Right atrium auricular region (tissue), 2 donors: ENCODE data around the gene SIDT2. TPM values are rescaled to one million over a fixed set of nuclear protein-coding genes. Genes with fewer than 3 reads are reported as not detected.

Source experiments
- DNase-seq: peaks from one replicate; pipeline ENCODE4 v3.0.0-alpha.2; 2019; ENCODE audit warnings: low spot score
- H3K27ac ChIP-seq, 2 donors: fragments of 200-600 bp; sonication (generic); 1 replicate in 1 of 2; 2 replicates in 1 of 2; pipeline ENCODE4 v1.5.1; 2016 to 2019
- H3K27me3 ChIP-seq, 2 donors: fragments of 200-600 bp; sonication (generic); one replicate each; pipeline versions ENCODE4 v1.5.1 to v1.6.0; 2017 to 2019
- H3K36me3 ChIP-seq: fragments of 200-600 bp; sonication (generic); one replicate; pipeline ENCODE4 v1.5.1; 2016
- H3K4me1 ChIP-seq, 2 donors: fragments of 200-600 bp; sonication (generic); one replicate each; pipeline versions ENCODE4 v1.5.1 to v1.6.0; 2017 to 2019
- H3K4me3 ChIP-seq, 2 donors: fragments of 200-600 bp; sonication (generic); 1 replicate in 1 of 2; 2 replicates in 1 of 2; pipeline ENCODE4 v1.5.1; 2017 to 2019; ENCODE audit warnings: mild to moderate bottlenecking in 1 of 2, moderate library complexity in 1 of 2
- H3K9me3 ChIP-seq, 2 donors: fragments of 200-600 bp; sonication (generic); one replicate each; pipeline ENCODE4 v1.5.1; 2019
- total RNA-seq, 2 donors: library from RNA; depleted of rRNA; stranded (reverse); fragments of >200 nt; gene quantifications; one replicate each; pipeline ENCODE4 v1.1.0, GENCODE V29; 2016
- TF ChIP-seq, protein P1 (sequence below), 2 donors: fragments of 200-600 bp; sonication (generic); IDR thresholded peaks; one replicate each; pipeline ENCODE4 v1.5.1; 2019; ENCODE audit warnings: antibody characterized with exemption in 2 of 2

Gene SIDT2
- total RNA-seq, 2 donors from 2014 or later = 19.1 to 33.0 TPM

DNA sequence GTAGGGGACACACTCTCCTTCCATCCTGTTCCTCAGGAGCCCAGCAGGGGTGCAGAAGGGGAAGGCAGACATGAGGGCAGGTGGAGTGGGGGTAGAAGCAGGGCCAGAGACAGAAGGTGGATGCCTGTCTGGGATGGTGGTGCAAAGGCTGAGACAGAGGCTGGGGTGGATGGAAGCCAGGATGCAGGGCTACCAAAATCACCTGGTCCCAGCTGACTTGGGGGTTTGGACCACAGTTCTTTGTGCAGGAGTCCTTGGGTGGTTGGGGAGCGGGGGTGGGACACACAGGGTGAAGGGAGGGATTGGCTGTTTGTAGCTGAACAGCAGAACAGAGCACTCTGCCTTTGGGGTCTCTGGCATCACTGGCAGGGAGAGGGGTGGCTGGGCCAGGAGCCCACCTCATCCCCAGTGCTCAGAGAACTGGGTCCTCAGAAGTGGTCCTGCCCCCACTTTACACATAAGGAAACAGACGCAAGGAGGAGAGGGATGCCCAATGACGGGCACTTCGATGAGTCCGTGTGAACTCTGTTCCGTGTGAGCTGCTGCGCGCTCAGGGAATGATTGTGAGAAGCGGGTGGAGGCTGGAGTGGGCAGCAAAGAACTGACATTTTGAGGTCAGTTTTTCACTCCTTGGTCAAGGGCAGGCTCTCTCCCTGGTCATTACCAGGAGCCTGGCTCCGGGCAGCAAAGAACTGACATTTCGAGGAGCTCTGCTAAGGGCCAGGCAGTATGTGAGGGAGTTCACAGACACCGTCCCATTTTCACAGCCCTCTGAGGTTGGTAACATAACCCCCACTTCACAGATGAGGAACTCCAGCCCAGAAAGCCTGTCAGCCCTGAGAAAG, 22.5 kb downstream of the SIDT2 start:
- Histone ChIP-seq H3K4me1 (peaks cover 0 to 79% of the 10 kb centered on the region in 2 donors), H3K36me3 (peaks cover 64% of the 10 kb centered on the region), H3K27me3 (no peaks in the 10 kb centered on the region), H3K4me3 (peak overlapping the region; percentile 58 to 62), H3K9me3 (no peaks in the 10 kb centered on the region), H3K27ac (peak overlapping the region; percentile 86 to 88)
- DNase-seq = no peak
- TF ChIP-seq, protein P1, sequence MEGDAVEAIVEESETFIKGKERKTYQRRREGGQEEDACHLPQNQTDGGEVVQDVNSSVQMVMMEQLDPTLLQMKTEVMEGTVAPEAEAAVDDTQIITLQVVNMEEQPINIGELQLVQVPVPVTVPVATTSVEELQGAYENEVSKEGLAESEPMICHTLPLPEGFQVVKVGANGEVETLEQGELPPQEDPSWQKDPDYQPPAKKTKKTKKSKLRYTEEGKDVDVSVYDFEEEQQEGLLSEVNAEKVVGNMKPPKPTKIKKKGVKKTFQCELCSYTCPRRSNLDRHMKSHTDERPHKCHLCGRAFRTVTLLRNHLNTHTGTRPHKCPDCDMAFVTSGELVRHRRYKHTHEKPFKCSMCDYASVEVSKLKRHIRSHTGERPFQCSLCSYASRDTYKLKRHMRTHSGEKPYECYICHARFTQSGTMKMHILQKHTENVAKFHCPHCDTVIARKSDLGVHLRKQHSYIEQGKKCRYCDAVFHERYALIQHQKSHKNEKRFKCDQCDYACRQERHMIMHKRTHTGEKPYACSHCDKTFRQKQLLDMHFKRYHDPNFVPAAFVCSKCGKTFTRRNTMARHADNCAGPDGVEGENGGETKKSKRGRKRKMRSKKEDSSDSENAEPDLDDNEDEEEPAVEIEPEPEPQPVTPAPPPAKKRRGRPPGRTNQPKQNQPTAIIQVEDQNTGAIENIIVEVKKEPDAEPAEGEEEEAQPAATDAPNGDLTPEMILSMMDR (IDR thresholded peaks at IDR 0.05) = no peak

DNA sequence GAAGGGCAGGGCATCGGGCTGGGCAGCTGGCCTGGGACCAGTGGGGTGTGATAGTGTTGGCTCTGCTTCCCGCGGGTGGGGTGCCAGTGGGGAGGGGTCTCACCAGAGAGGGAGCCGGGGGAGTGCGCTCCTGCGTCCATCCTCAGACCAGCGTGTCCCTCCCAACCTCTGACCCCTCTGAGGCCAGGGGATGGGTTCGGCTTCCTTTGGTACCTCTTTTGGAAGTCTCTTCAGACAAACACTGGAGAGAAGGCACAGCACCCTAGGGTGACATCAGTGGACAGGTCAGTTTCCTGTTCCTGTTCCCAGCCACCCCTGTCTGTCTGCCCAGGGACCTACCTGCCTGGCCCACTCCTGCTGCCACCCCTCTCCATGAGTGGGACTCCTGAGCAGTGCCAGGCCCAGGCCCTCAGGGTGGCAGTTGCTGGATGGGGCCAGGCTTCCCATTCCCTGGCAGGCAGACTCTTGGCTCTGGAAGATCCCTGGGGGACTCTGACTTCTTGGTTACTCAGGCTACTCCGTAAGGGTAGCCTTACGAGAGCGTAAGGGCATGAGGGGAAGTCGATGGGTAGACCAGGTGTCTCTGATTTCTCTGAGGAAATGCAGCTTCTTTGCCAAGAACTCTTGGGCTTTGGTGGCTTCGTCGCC, 23.2 kb downstream of the SIDT2 start:
- Histone ChIP-seq H3K4me3 (peak overlapping the region; percentile 58 to 62), H3K9me3 (no peaks in the 10 kb centered on the region), H3K27ac (peak overlapping the region; percentile 86 to 88), H3K4me1 (peaks cover 0 to 79% of the 10 kb centered on the region in 2 donors), H3K36me3 (peaks cover 60% of the 10 kb centered on the region), H3K27me3 (no peaks in the 10 kb centered on the region)
- TF ChIP-seq, protein P1 (IDR thresholded peaks at IDR 0.05) = no peak
- DNase-seq = no peak

DNA sequence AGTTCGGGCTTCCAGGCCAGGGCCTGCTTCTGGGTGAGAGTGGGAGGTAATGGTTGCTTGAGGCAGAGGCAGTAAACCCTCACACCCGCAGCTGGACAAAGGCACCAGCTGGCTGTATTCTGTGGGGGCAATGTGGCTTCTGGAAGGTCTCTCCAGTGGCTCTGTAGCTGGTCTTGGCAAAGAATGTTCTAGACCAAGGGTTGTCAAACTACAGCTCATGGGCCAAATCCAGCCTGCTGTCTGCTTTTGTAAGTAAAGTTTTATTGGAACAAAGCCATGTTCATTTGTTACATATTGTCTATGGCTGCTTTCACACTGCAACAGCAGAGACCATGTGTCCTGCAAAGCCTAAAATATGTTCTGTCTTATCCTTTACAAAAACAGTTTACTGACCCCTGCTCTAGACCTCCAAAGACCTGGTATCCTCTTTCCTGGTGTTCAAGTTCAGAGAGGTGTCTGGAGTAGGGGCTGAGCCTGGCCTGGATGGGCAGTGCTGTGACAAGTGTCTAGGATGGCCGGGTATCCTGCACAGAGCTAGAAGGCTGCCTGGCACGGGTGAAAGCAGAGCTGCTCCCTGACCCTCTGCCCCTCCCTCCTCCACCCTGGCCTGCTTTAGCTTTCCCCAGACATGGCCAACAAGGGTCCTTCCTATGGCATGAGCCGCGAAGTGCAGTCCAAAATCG, 24.0 kb downstream of the SIDT2 start:
- peaks cover 0 to 74% of the 10 kb centered on the region in 2 donors for H3K4me1 ChIP-seq
- TF ChIP-seq, protein P1 (IDR thresholded peaks at IDR 0.05) = no peak
- H3K27ac ChIP-seq = peak overlapping the region; percentile 86 to 88
- H3K36me3 ChIP-seq = peaks cover 60% of the 10 kb centered on the region
- H3K4me3 ChIP-seq = peak overlapping the region; percentile 58 to 62
- no peak for DNase-seq
- no peaks in the 10 kb centered on the region for H3K27me3 ChIP-seq
- H3K9me3 ChIP-seq = no peaks in the 10 kb centered on the region

DNA sequence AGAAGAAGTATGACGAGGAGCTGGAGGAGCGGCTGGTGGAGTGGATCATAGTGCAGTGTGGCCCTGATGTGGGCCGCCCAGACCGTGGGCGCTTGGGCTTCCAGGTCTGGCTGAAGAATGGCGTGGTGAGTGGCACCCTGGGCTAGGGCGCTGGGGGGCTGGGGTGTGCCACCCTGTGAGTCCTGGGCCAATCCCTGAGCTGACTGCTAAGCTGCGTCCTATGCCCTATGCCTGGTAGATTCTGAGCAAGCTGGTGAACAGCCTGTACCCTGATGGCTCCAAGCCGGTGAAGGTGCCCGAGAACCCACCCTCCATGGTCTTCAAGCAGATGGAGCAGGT, 24.5 kb downstream of the SIDT2 start:
- Histone ChIP-seq H3K9me3 (no peaks in the 10 kb centered on the region), H3K27ac (peak overlapping the region; percentile 86 to 88), H3K27me3 (no peaks in the 10 kb centered on the region), H3K4me1 (peaks cover 0 to 69% of the 10 kb centered on the region in 2 donors), H3K36me3 (peaks cover 60% of the 10 kb centered on the region), H3K4me3 (peak overlapping the region; percentile 58 to 62)
- TF ChIP-seq, protein P1 (IDR thresholded peaks at IDR 0.05) = no peak
- DNase-seq = no peak

DNA sequence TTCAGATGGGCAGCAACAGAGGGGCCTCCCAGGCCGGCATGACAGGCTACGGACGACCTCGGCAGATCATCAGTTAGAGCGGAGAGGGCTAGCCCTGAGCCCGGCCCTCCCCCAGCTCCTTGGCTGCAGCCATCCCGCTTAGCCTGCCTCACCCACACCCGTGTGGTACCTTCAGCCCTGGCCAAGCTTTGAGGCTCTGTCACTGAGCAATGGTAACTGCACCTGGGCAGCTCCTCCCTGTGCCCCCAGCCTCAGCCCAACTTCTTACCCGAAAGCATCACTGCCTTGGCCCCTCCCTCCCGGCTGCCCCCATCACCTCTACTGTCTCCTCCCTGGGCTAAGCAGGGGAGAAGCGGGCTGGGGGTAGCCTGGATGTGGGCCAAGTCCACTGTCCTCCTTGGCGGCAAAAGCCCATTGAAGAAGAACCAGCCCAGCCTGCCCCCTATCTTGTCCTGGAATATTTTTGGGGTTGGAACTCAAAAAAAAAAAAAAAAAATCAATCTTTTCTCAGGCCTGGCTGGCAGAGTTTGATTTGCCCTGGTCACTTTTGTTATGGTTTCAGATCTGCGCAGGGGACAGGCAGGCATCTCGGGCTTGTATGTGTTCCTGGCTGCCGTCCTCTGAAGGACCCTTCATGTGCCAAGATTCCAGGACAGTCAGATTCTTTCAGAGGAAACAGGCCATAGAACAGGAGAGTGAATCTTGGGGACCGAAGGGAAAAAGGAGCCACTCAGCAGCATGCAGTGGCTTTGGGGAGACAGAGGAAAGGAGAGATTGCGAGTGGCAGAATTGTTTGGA, 25.9 kb downstream of the SIDT2 start:
- Histone ChIP-seq H3K27me3 (no peaks in the 10 kb centered on the region), H3K36me3 (peaks cover 60% of the 10 kb centered on the region), H3K9me3 (no peaks in the 10 kb centered on the region), H3K4me1 (peaks cover 0 to 55% of the 10 kb centered on the region in 2 donors), H3K27ac (peak overlapping the region; percentile 86 to 88), H3K4me3 (peak overlapping the region; percentile 3 to 11)
- TF ChIP-seq, protein P1 (IDR thresholded peaks at IDR 0.05) = no peak
- DNase-seq = no peak
